Stimulated activated CD4-positive, alpha-beta T cell treated with anti-CD3 and anti-CD28 coated beads, Interleukin-1b, Interleukin-23, amount 100 ng/mL, for 48 hours (primary cell): ENCODE results near the gene SDHAF1.

Experiments used
- DNase-seq: peaks from one replicate; pipeline ENCODE4 v3.0.0-alpha.2; 2020

SDHAF1 gene

DNA sequence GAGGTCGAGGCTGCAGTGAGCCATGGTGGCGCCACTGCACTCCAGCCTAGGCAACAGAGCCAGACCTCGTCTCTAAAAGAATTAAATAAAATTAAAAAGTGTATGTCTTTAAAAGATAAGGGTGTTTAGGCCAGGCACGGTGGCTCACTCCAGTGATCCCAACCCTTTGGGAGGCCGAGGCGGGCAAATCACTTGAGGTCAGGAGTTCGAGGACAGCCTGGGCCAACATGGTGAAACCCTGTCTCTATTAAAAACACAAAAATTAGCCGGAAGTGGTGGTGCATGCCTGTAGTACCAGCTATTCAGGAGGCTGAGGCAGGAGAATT, 7.5 kb upstream of the SDHAF1 start:
- DNase-seq = no peak

DNA sequence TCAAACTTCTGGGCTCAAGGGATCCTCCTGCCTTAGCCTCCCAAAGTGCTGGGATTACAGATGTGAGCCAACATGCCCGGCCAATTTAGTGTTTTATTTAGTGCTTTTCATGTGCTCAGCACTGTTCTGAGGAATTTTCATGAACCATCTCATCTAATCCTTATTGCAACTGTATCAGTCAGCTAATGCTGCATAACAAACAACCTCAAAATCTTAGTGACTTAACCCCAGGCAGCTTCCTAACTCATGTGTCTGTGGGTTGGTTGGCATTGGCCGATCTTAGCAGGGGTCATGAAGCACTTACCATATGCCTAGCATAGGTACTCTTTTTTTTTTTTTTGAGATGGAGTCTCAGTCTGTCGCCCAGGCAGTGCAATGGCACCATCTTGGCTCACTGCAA, 6.2 kb upstream of the SDHAF1 start:
- DNase-seq = no peak

DNA sequence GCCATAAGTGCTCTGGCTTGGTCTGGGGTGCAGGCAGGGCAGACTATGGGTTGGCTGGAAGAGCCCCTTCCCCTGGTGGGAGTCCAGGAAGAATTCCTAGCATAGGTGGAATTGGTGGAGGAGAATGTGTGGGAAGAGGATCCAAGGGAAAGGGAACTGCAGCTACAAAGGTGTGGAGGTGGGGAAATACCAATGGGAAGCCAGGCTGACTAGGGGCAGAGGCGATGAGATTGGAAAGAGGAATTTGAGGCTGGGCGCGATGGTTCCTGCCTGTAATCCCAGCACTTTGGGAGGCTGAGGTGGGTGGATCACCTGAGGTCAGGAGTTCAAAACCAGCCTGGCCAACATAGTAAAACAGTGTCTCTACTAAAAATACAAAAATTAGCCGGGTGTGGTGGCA, 4.8 kb upstream of the SDHAF1 start:
- DNase-seq = no peak

DNA sequence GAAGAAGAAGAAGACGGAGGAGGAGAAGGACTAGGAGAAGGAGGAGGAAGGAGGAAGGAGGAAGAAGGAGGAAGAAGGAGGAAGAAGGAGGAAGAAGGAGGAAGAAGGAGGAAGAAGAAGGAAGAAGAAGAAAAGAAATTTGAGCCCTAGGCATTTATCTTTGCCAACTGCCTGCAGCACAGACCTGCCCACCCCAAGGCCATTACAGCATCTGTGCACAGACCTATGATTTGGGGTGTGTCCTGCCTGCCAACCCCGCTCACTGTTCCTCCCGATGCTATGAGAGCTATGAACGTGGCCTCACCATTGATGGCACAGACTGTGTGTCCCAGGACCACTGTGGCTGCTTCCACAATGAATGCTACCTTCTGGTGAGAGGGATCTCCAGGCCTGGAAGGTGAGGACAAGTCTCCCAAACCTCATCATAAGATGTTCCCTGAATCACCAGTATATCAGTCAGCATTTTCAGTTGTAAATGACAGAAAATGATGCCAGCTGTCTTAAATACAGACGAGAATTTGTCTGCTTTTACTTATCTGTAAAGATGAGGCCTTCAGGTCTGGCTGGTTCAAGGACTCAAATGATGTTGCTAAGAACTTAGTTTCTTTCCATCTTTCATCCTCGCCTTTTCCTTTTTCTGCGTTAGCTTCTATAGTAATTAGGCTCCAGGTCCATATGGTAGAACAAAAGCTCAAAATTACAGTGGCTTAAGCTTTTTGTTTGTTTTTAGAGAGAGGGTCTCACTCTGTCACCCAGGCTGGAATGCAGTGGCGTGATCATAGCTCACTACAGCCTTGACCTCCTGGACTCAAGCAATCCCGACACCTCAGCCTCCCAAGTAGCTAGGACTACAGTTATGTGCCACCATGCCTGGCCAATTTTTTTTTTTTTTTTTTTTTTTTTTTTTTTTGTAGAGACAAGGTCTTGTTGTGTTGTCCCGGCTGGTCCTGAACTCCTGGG, 3.9 kb upstream of the SDHAF1 start:
- no peak for DNase-seq

DNA sequence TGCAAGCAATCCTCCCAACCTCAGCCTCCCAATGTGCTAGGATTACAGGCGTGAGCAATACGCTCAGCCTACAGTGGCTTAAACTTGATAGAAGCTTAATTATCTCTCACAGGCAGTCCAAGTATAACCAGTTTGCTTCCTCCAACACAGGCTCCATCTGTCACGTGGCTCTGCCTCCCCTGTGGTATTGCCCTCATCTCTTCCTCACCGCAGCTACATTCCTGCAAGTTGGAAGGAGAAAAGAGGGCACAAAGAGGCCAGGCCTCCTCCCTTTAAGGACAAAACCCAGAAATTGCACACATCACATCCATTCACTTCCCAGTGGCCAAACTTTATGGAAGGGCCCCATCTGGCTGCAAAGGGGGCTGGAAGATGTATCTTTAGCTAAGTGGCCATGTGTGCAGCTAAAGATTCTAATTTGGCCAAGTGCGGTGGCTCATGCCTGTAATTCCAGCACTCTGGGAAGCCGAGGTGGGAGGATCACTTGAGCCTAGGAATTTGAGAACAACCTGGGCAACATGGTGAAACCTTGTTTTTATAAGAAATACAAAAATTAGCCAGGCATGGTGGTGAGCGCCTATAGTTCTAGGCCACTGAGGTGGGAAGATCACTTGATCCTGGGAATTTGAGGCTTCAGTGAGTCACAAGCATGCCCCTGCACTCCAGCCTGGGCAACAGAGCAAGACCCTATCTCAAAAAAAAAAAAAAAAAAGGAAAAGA, 3.1 kb upstream of the SDHAF1 start:
- no peak for DNase-seq

DNA sequence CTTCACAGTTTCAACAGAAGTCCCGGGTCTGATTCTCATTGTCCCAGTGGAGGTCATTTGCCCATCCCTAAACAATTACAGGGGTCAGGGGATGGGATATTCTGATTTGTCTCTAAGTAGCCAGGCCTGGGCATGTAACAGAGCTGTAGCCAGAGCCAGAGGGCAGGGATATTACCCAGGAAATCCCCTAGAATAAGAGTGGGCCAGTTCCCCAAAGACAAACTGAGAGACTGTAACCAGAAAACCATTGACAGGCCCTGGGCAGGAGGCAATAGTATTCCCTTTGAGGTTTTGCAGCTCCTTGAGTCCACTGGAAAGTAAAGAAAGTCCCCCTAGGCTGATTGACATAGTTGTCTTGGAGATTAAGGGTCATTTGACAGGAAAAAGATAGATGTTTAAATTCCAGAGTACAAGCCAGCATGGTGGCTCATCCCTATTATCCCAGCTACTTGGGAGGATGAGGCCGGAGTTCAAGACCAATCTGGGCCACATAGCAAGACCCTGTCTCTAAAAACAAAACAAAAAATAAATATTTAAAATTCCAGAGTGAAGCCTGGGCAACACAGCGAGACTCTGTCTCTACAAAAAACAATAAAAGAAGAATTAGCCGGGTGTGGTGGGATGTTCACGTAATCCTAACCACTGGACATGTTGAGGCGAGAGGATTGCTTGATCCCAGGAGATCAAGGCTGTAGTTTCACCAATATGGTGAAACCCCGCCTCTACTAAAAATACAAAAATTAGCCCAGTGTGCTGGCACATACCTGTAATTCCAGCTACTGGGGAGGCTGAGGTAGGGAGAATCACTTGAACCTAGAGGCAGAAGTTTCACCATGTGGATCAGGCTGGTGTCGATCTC, 1.9 kb upstream of the SDHAF1 start:
- DNase-seq = no peak

- DNase-seq = no peak
Measured at GRCh38 chr19:35993923-35994598, 927 bp upstream of the SDHAF1 start.

- DNase-seq = no peak
Measured at GRCh38 chr19:35996777-35997176, 1.8 kb downstream of the SDHAF1 start.

DNA sequence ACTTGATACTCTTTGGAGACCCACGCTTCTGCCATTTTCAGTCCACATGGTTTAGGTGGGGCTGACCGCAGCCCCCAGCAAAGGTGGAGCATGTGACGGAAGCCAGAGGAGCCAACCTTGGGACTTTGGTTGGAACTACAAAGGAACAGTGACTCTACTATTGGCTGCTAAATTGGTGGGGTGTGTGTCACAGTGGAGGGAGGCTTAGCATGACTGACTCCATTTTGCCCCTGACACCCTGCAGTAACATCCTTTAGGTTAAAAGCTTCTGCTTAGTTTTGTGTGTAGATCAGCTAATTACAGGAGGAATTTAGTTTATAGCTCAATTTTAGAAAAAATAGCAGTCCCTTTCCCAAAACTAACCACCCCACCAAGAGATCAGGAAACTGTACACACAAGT, 6.6 kb downstream of the SDHAF1 start:
- DNase-seq = no peak

GRCh38 chr19:36003284-36003683, 8.3 kb downstream of the SDHAF1 start:
- no peak for DNase-seq

DNA sequence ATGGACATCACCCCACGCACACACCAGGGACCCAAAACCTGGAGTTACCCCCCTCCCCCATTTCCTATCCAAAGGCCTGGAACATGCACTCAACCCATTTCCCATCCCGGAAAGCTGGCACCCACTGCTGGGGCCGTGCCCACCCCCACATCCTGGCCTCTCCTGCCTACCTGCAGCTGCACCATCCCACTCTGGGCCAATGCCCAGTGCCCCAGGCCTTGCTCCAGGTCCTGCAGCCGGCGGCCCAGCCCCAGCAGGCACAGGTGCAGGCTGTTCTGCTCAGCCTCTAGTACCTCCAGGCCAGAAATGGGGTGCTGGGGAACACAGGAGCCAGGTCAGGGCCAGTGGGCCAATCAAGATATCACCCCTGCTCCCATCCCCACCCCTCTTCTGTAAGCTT, 12.0 kb downstream of the SDHAF1 start:
- no peak for DNase-seq

DNA sequence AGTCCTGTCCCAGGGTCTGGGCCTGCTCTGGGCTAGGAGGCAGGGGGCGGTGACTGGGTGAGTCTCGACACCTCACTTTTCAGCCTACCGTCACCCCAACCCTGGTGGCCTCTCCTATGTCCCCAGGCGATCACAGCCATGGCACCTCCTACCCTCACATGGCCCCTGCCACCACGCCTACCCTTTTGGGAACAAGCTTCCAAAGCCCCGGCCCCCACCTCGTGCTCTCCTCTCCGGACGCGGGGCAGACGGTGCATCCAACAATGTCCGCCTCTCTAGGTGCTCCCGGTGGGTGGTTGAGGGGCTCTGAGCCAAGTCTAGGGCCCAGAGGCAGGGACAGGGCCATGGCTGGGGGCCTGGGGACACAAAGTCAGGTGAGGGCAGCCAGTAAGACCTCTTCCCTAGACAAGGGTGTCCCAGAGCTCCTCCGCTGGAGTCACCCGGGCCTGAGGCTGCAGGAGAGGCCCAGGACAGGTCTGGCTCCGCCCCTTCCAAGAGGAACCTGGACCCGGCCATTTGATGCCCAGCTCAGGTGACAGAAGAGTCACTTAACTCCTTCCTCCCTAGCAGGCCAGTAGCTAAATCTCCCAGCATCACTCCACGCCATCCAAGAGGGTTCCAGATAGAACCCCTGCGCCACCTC, 13.5 kb downstream of the SDHAF1 start, which contains the start of gene SYNE4:
Gene SYNE4, minus strand, starts transcription at position 478 of the 643 bp plus-strand sequence. Its CDS starts 132 bp downstream, at position 346.
- DNase-seq = no peak

DNA sequence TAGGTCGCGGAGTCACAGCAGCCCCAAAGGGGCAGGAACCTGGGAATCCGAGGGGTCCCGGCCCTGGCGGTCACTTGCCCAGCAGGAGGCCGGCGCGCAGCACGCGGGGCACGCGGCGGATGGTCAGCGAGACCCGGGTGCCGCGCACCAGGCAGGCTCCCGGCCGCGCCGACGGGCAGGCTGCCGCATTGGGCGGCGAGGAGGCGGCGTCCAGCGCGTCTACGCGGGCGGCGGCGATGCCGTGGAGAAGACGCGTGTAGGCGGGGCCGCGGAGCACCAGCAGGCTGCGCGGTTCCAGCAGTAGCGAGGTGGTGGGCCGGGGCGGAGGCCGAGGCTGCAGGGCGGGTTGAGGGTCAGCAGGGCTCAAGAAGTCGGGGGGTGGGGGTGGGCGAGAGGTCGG, 14.2 kb downstream of the SDHAF1 start:
- peak; percentile 49 for DNase-seq

GRCh38 chr19:36009633-36010379, 14.8 kb downstream of the SDHAF1 start:
- no peak for DNase-seq

DNA sequence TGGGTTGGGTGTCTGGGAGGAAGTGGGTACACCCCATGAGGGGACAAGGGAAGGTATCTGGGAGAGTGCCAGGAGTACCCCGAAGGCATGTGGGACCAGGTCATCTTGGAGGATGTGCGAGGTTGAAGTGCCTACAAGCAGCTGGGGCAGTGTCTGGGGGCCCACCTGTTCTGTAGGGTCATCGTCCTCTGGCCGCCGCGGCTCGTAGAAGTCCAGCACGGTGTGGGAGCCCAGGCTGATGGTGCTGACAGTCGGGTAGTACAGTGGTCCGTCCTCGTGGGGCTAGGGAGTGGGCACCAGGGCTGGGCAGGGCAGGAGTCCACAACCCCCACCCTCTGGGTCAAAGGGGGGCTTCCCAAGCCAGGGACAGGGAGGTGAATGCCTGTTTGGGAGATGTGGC, 15.4 kb downstream of the SDHAF1 start:
- no peak for DNase-seq

DNA sequence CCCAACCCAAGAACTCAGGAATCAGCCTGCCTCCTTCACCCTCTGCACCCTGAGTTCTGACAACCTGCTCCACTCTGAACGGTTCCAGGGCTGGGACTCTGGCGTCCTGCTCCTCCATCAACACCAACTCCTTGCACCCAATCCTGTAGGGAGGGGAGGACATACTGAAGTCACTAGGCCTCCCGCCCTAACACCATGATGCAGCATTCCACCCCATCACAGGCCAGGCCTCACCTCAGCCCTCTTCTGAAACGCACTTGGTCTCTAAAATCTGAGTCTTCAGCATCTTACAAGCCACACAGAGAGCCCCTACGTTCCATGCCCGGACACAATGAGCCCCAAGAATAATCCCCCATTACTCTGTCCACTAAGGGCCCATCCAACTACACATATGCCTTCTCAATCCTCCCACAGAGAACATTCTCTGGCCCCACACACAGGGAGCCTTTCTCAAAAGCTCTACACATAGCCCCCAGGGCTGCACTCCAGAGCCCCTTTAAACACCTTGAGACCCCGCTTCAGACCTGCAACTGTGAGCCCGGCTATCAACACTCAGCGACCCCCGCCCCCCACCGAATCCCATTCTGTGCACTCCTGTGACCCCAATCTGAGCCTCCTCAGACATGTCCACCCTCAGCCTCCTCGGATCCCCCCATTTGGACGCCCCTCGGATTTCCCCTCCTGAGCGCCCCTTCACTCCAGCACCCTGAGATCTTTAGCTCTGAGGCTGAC, 18.5 kb downstream of the SDHAF1 start:
- no peak for DNase-seq

- DNase-seq = peak; percentile 100
Measured at GRCh38 chr19:36014012-36014924, 19.3 kb downstream of the SDHAF1 start, which contains the start of gene ALKBH6. ALKBH6 (minus strand) TSS chr19:36014213; CDS start chr19:36013397, 816 bp downstream.

- no peak for DNase-seq
Measured at GRCh38 chr19:36019061-36019670, 24.2 kb downstream of the SDHAF1 start.

- no peak for DNase-seq
Measured at GRCh38 chr19:36023432-36023831, 28.4 kb downstream of the SDHAF1 start.
